CD4-positive, CD25-positive, alpha-beta regulatory T cell (primary cell): ENCODE data around the gene ANKRD33B. TPM values are rescaled to one million over a fixed set of nuclear protein-coding genes. Genes with fewer than 3 reads are reported as not detected.

Experiments used
- ATAC-seq, 2 donors: fragments of 150-1000 bp; cut with Tn5 transposase; one replicate each; pipeline ENCODE4 v1.10.0; 2021; ENCODE audit warnings: low read depth in 2 of 2, moderate number of reproducible peaks in 2 of 2, moderate library complexity in 1 of 2
- DNase-seq, 3 donors: peaks; one replicate each; pipeline versions ENCODE4 v3.0.0 to v3.0.0-alpha.2; 2012 to 2022; ENCODE audit warnings: mixed read lengths in 1 of 3
- H3K27ac ChIP-seq: one replicate; pipeline ENCODE4 v1.7.0; 2013; ENCODE audit warnings: mild to moderate bottlenecking, low read length; ENCODE audit not compliant: insufficient read depth, poor library complexity, severe bottlenecking
- H3K27me3 ChIP-seq: one replicate; pipeline ENCODE4 v1.7.0; 2013; ENCODE audit warnings: low read length; ENCODE audit not compliant: control insufficient read depth, insufficient read depth
- H3K36me3 ChIP-seq: one replicate; pipeline ENCODE4 v1.7.0; 2013; ENCODE audit warnings: mild to moderate bottlenecking, low read length, moderate library complexity; ENCODE audit not compliant: control insufficient read depth, insufficient read depth
- H3K4me1 ChIP-seq: 2 replicates; pipeline ENCODE4 v1.7.0; 2013; ENCODE audit warnings: mild to moderate bottlenecking, low read length; ENCODE audit not compliant: insufficient read depth, control insufficient read depth, poor library complexity, severe bottlenecking
- H3K4me3 ChIP-seq: one replicate; pipeline ENCODE4 v1.7.0; 2013; ENCODE audit warnings: low read depth, mild to moderate bottlenecking, low read length, moderate library complexity
- H3K9me3 ChIP-seq, 2 experiments: 1 replicate in 1 of 2; 2 replicates in 1 of 2; pipeline ENCODE4 v1.7.0; 2013; ENCODE audit warnings: low read length in 2 of 2, mild to moderate bottlenecking in 1 of 2, moderate library complexity in 1 of 2; ENCODE audit not compliant: control insufficient read depth in 2 of 2
- H3K27ac Mint-ChIP-seq, 3 donors: one replicate each; pipeline ENCODE4 v1.8.0; 2020 to 2022; ENCODE audit warnings: mild to moderate bottlenecking in 3 of 3, mixed read lengths in 3 of 3, moderate library complexity in 2 of 3
- H3K27me3 Mint-ChIP-seq: one replicate; pipeline ENCODE4 v1.8.0; 2022; ENCODE audit warnings: mild to moderate bottlenecking, mixed read lengths
- H3K36me3 Mint-ChIP-seq: one replicate; pipeline ENCODE4 v1.8.0; 2020; ENCODE audit warnings: mixed read lengths
- H3K4me1 Mint-ChIP-seq, 4 donors: one replicate each; pipeline ENCODE4 v1.8.0; 2020 to 2022; ENCODE audit warnings: mixed read lengths in 4 of 4, mild to moderate bottlenecking in 1 of 4
- H3K4me3 Mint-ChIP-seq, 4 donors: one replicate each; pipeline ENCODE4 v1.8.0; 2020 to 2022; ENCODE audit warnings: mild to moderate bottlenecking in 4 of 4, mixed read lengths in 4 of 4, moderate library complexity in 3 of 4
- H3K9me3 Mint-ChIP-seq, 7 donors: one replicate each; pipeline ENCODE4 v1.8.0; 2020 to 2022; ENCODE audit warnings: mixed read lengths in 7 of 7, mild to moderate bottlenecking in 3 of 7, moderate library complexity in 2 of 7
- polyA plus RNA-seq, 4 donors: library from polyadenylated mRNA; unstranded; fragments of 300-500 nt; fragmentation: Illumina TruSeq; gene quantifications; one replicate each; pipeline ENCODE4 v1.2.3, GENCODE V29; 2021
- total RNA-seq: library from RNA; stranded (reverse); gene quantifications from one replicate; pipeline ENCODE4 v1.2.3, GENCODE V29; 2022

Gene ANKRD33B
- total and polyA plus RNA-seq, 5 donors from 2014 or later, result 0.25 to 6.6 (median 0.33) TPM

GRCh38 chr5:10644192-10644591, 80.3 kb downstream of the ANKRD33B start:
- Histone ChIP-seq H3K4me3 (no peak overlapping the region), H3K27ac (no peak overlapping the region), H3K27me3 (no peaks in the 10 kb centered on the region), H3K9me3 (no peaks in the 10 kb centered on the region), H3K4me1 (no peaks in the 10 kb centered on the region), H3K36me3 (no peaks in the 10 kb centered on the region)
- Mint-ChIP-seq H3K36me3 (no peaks in the 10 kb centered on the region), H3K4me1 (peaks cover 2 to 9% (median 4%) of the 10 kb centered on the region in 4 donors), H3K9me3 (peaks cover 0 to 2% (median 0%) of the 10 kb centered on the region in 7 donors), H3K27ac (peak overlapping the region in 1 of 3 donors; percentile 62), H3K4me3 (no peak overlapping the region), H3K27me3 (no peaks in the 10 kb centered on the region)
- DNase-seq (no peak), ATAC-seq (no peak)

- Mint-ChIP-seq H3K27ac (peak overlapping the region in 1 of 3 donors; percentile 36), H3K9me3 (peaks cover 0 to 2% (median 0%) of the 10 kb centered on the region in 7 donors), H3K36me3 (no peaks in the 10 kb centered on the region), H3K27me3 (no peaks in the 10 kb centered on the region), H3K4me1 (peaks cover 2 to 9% (median 4%) of the 10 kb centered on the region in 4 donors), H3K4me3 (no peak overlapping the region)
- H3K36me3 ChIP-seq, result no peaks in the 10 kb centered on the region
- no peaks in the 10 kb centered on the region for H3K9me3 ChIP-seq
- H3K27ac ChIP-seq, result no peak overlapping the region
- DNase-seq, result no peak
- H3K27me3 ChIP-seq, result no peaks in the 10 kb centered on the region
- H3K4me3 ChIP-seq, result no peak overlapping the region
- H3K4me1 ChIP-seq, result no peaks in the 10 kb centered on the region
- ATAC-seq, result no peak
These were observed 81.3 kb downstream of the ANKRD33B start for GRCh38 chr5:10645146-10645545.

- Histone ChIP-seq H3K27ac (no peak overlapping the region), H3K4me1 (no peaks in the 10 kb centered on the region), H3K36me3 (no peaks in the 10 kb centered on the region), H3K27me3 (no peaks in the 10 kb centered on the region), H3K4me3 (no peak overlapping the region), H3K9me3 (no peaks in the 10 kb centered on the region)
- Mint-ChIP-seq H3K27ac (peak overlapping the region in 2 of 3 donors; percentile 33 to 36), H3K9me3 (peaks cover 0 to 2% (median 0%) of the 10 kb centered on the region in 7 donors), H3K27me3 (no peaks in the 10 kb centered on the region), H3K4me3 (no peak overlapping the region), H3K4me1 (peaks cover 2 to 9% (median 6%) of the 10 kb centered on the region in 4 donors), H3K36me3 (peaks cover 4% of the 10 kb centered on the region)
- no peak for ATAC-seq
- DNase-seq, result no peak
These were observed 81.8 kb downstream of the ANKRD33B start for GRCh38 chr5:10645671-10646070.

GRCh38 chr5:10647640-10648039, 83.8 kb downstream of the ANKRD33B start:
- Histone ChIP-seq H3K27ac (no peak overlapping the region), H3K27me3 (no peaks in the 10 kb centered on the region), H3K4me3 (no peak overlapping the region), H3K36me3 (no peaks in the 10 kb centered on the region), H3K4me1 (no peaks in the 10 kb centered on the region), H3K9me3 (no peaks in the 10 kb centered on the region)
- Mint-ChIP-seq H3K9me3 (no peaks in the 10 kb centered on the region), H3K4me3 (no peak overlapping the region), H3K4me1 (peaks cover 2 to 9% (median 4%) of the 10 kb centered on the region in 4 donors), H3K36me3 (peaks cover 4% of the 10 kb centered on the region), H3K27me3 (no peaks in the 10 kb centered on the region), H3K27ac (peak overlapping the region in 1 of 3 donors; percentile 41)
- DNase-seq (no peak), ATAC-seq (no peak)

- no peak overlapping the region for H3K4me3 ChIP-seq
- no peaks in the 10 kb centered on the region for H3K27me3 ChIP-seq
- Mint-ChIP-seq H3K4me1 (peaks cover 2 to 8% (median 6%) of the 10 kb centered on the region in 4 donors), H3K4me3 (no peak overlapping the region), H3K36me3 (peaks cover 4% of the 10 kb centered on the region), H3K9me3 (no peaks in the 10 kb centered on the region), H3K27me3 (no peaks in the 10 kb centered on the region), H3K27ac (no peak overlapping the region)
- H3K9me3 ChIP-seq, result no peaks in the 10 kb centered on the region
- no peaks in the 10 kb centered on the region for H3K4me1 ChIP-seq
- H3K36me3 ChIP-seq, result no peaks in the 10 kb centered on the region
- H3K27ac ChIP-seq, result no peak overlapping the region
- DNase-seq (no peak), ATAC-seq (no peak)
These were observed 85.2 kb downstream of the ANKRD33B start for GRCh38 chr5:10648806-10649665.

GRCh38 chr5:10649666-10650380, 86.0 kb downstream of the ANKRD33B start:
- H3K4me3 Mint-ChIP-seq, result no peak overlapping the region
- H3K27me3 Mint-ChIP-seq, result no peaks in the 10 kb centered on the region

GRCh38 chr5:10652151-10652550, 88.3 kb downstream of the ANKRD33B start:
- Mint-ChIP-seq H3K4me3 (no peak overlapping the region), H3K9me3 (no peaks in the 10 kb centered on the region), H3K27me3 (no peaks in the 10 kb centered on the region), H3K4me1 (peaks cover 0 to 4% (median 0%) of the 10 kb centered on the region in 4 donors), H3K27ac (no peak overlapping the region), H3K36me3 (peaks cover 8% of the 10 kb centered on the region)
- Histone ChIP-seq H3K9me3 (no peaks in the 10 kb centered on the region), H3K36me3 (no peaks in the 10 kb centered on the region), H3K4me3 (no peak overlapping the region), H3K27me3 (no peaks in the 10 kb centered on the region), H3K4me1 (no peaks in the 10 kb centered on the region), H3K27ac (no peak overlapping the region)
- no peak for ATAC-seq
- DNase-seq, result no peak

More at GRCh38 chr5:10649666-10650380, 86.0 kb downstream of the ANKRD33B start:
- no peak for ATAC-seq
- H3K4me3 ChIP-seq, result no peak overlapping the region
- peaks cover under 1 to 4% (median 2%) of the 10 kb centered on the region in 4 donors for H3K4me1 Mint-ChIP-seq
- H3K4me1 ChIP-seq, result no peaks in the 10 kb centered on the region
- no peak overlapping the region for H3K27ac Mint-ChIP-seq
- H3K27ac ChIP-seq, result no peak overlapping the region
- H3K9me3 ChIP-seq, result no peaks in the 10 kb centered on the region
- no peak for DNase-seq
- H3K9me3 Mint-ChIP-seq, result no peaks in the 10 kb centered on the region
- peaks cover 8% of the 10 kb centered on the region for H3K36me3 Mint-ChIP-seq
- no peaks in the 10 kb centered on the region for H3K27me3 ChIP-seq
- H3K36me3 ChIP-seq, result no peaks in the 10 kb centered on the region
